ENCODE measurements around the gene ARPC1B. TPM values are rescaled to one million over a fixed set of nuclear protein-coding genes. Genes with fewer than 3 reads are reported as not detected.
A peak's percentile ranks its signal among the peaks of the same experiment; 100 is the strongest.
"Not testable (repeated sequence)": the region's sequence is repeated elsewhere in the genome, so short reads cannot be mapped to it uniquely, and the experiment has no call there.

ARPC1B gene
- total RNA-seq, 3 donors from 2014 or later: 108 to 176 (median 169) TPM

DNA sequence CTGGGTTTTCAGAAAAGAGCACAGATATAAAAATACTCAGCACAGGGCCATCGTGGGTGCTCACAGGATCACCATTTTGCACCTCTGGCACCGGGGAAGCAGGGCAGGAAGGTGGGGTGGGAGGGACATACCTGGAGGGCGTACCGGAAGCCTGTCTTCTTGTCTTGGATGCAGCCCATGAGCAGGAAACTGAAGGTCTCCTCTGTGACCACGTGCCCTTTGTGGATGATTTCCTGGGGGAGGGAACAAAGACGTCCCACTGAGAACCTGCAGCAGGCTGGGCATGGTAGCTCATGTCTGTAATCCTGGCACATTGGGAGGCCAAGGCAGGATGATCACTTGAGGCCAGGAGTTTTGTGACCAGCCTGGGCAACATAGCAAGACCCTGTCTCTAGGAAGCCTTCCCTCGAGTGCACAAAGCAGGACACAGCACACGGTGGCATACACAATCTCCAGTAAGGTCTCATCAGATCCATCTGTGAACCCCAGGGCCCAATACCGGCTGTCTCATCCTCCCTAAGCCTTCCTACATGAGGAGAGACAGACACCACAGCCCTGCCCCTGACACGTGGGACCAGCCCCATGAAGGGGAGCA, 54.5 kb downstream of the ARPC1B start:
- Histone ChIP-seq H3K4me1 (no peaks in the 10 kb centered on the region), H3K27me3 (no peaks in the 10 kb centered on the region), H3K27ac (no peak overlapping the region), H3K4me3 (no peak overlapping the region), H3K9me3 (no peaks in the 10 kb centered on the region), H3K36me3 (peaks cover 9% of the 10 kb centered on the region)
- no peak for DNase-seq (ENCODE audit: low spot score in 2 of 2)
- TF ChIP-seq, protein P1, sequence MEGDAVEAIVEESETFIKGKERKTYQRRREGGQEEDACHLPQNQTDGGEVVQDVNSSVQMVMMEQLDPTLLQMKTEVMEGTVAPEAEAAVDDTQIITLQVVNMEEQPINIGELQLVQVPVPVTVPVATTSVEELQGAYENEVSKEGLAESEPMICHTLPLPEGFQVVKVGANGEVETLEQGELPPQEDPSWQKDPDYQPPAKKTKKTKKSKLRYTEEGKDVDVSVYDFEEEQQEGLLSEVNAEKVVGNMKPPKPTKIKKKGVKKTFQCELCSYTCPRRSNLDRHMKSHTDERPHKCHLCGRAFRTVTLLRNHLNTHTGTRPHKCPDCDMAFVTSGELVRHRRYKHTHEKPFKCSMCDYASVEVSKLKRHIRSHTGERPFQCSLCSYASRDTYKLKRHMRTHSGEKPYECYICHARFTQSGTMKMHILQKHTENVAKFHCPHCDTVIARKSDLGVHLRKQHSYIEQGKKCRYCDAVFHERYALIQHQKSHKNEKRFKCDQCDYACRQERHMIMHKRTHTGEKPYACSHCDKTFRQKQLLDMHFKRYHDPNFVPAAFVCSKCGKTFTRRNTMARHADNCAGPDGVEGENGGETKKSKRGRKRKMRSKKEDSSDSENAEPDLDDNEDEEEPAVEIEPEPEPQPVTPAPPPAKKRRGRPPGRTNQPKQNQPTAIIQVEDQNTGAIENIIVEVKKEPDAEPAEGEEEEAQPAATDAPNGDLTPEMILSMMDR (IDR thresholded peaks at IDR 0.05): no peak
- TF ChIP-seq POLR2AphosphoS5 (IDR thresholded peaks at IDR 0.05) (no peak), POLR2A (IDR thresholded peaks at IDR 0.05) (no peak)
- intact Hi-C loops (cut with DNase I; ENCODE audit: low total_unique reads): no loop called here

- no peak for DNase-seq (ENCODE audit: low spot score in 2 of 2)
- intact Hi-C loops (cut with DNase I; ENCODE audit: low total_unique reads): no loop called here
- Histone ChIP-seq H3K36me3 (peaks cover 9% of the 10 kb centered on the region), H3K4me3 (no peak overlapping the region), H3K27me3 (no peaks in the 10 kb centered on the region), H3K4me1 (no peaks in the 10 kb centered on the region), H3K9me3 (no peaks in the 10 kb centered on the region), H3K27ac (no peak overlapping the region)
- TF ChIP-seq POLR2A (IDR thresholded peaks at IDR 0.05) (no peak), POLR2AphosphoS5 (IDR thresholded peaks at IDR 0.05) (no peak)
- TF ChIP-seq, protein P1 (IDR thresholded peaks at IDR 0.05): no peak
Observed at GRCh38 chr7:99429756-99430155, 55.2 kb downstream of the ARPC1B start.

DNA sequence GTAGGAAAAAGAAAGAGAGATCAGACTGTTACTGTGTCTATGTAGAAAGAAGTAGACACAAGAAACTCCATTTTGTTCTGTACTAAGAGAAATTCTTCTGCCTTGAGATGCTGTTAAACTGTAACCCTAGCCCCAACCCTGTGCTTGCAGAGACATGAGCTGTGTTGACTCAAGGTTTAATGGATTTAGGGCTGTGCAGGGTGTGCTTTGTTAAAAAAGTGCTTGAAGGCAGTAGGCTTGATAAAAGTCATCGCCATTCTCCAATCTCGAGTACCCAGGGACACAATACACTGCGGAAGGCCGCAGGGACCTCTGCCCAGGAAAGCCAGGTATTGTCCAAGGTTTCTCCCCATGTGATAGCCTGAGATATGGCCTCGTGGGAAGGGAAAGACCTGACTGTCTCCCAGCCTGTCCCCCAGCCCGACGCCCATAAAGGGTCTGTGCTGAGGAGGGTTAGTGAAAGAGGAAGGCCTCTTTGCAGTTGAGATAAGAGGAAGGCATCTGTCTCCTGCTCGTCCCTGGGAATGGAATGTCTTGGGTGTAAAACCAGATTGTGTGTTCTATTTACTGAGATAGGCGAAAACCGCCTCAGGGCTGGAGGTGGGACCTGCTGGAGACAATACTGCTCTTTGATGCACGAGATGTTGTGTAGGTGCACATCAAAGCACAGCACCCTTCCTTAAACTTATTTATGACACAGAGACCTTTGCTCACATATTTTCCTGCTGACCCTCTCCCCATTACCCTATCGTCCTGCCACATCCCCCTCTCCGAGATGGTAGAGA, 57.4 kb downstream of the ARPC1B start:
- H3K4me3 ChIP-seq; intact Hi-C loops (cut with DNase I; ENCODE audit: low total_unique reads); H3K27ac ChIP-seq; H3K9me3 ChIP-seq; H3K36me3 ChIP-seq; DNase-seq (ENCODE audit: low spot score in 2 of 2); H3K4me1 ChIP-seq; H3K27me3 ChIP-seq: not testable (repeated sequence)

- H3K36me3 ChIP-seq: peaks cover 9% of the 10 kb centered on the region
- DNase-seq (ENCODE audit: low spot score in 2 of 2): no peak
- H3K4me1 ChIP-seq: no peaks in the 10 kb centered on the region
- no peak overlapping the region for H3K4me3 ChIP-seq
- intact Hi-C loops (cut with DNase I; ENCODE audit: low total_unique reads): no loop called here
- TF ChIP-seq, protein P1 (IDR thresholded peaks at IDR 0.05): no peak
- TF ChIP-seq POLR2AphosphoS5 (IDR thresholded peaks at IDR 0.05) (no peak), POLR2A (IDR thresholded peaks at IDR 0.05) (no peak)
- H3K27ac ChIP-seq: no peak overlapping the region
- no peaks in the 10 kb centered on the region for H3K9me3 ChIP-seq
- no peaks in the 10 kb centered on the region for H3K27me3 ChIP-seq
Observed at GRCh38 chr7:99433158-99433557, 58.6 kb downstream of the ARPC1B start.

GRCh38 chr7:99437946-99438572, 63.5 kb downstream of the ARPC1B start:
- Histone ChIP-seq H3K36me3 (no peaks in the 10 kb centered on the region), H3K9me3 (no peaks in the 10 kb centered on the region), H3K27ac (peak overlapping the region; percentile 86 to 88), H3K4me3 (peak overlapping the region; percentile 89 to 99 (median 98)), H3K27me3 (no peaks in the 10 kb centered on the region), H3K4me1 (peaks cover 3 to 13% of the 10 kb centered on the region in 2 donors)
- intact Hi-C loops (cut with DNase I; ENCODE audit: low total_unique reads): no loop called here
- no peak for DNase-seq (ENCODE audit: low spot score in 2 of 2)
- TF ChIP-seq POLR2A (IDR thresholded peaks at IDR 0.05) (no peak), POLR2AphosphoS5 (IDR thresholded peaks at IDR 0.05) (no peak)
- TF ChIP-seq, protein P1 (IDR thresholded peaks at IDR 0.05): no peak
